ENCODE data around the gene KRT33A.
"Not testable (repeated sequence)": the region's sequence is repeated elsewhere in the genome, so short reads cannot be mapped to it uniquely, and the experiment has no call there.

Gene KRT33A

DNA sequence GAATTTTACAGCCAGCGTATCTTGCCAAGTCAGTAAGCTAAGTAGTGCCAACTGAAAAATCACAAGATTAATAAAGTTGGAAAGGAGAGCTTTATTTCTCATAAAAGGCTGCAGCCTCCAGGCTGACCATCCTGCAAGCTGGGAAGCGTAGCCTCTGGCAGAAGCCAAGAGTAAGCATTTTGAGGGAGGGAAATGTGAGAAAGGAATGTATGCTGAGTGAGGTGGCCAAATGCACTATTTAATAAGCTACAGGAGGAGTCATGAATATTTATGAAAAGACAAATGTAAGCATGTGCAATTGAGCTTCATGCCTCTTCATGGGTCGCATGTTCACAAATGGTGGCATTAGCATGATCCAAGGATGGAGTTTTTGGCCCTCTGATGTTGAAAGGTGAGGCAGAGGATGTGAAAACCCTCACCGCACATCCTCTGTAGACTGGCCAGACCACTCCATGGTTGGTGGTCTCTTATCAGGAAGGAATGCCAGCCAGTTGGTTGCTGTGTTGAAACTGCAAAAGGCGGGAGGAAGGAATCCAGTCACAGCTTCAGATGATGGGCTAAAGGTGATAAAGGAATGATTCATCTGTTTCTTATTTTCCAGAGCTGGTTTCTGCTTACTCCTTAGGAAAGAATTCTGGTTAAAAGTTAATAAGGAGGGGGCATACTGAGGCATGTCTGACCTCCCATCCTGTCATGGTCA, 9.8 kb upstream of the KRT33A start:
- no peak for DNase-seq

DNA sequence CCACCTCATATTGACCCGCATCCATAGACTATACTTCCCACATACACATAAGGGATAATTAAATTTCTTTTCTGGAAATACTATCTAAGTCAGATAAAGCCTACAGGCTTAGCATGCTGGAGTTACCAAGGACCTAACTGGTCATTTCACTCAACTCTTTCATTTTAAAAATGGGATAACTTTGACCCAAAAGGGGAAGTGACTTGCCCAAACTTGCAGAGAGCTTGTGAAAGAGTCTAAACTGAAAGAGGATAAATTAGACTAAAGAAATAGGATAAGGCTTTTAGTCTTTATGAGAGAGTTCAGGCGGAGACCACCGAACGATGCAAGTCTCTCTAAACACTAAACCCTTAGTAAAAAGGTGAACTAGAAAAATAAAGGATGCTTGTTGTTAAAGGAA, 3.9 kb upstream of the KRT33A start:
- no peak for DNase-seq

DNA sequence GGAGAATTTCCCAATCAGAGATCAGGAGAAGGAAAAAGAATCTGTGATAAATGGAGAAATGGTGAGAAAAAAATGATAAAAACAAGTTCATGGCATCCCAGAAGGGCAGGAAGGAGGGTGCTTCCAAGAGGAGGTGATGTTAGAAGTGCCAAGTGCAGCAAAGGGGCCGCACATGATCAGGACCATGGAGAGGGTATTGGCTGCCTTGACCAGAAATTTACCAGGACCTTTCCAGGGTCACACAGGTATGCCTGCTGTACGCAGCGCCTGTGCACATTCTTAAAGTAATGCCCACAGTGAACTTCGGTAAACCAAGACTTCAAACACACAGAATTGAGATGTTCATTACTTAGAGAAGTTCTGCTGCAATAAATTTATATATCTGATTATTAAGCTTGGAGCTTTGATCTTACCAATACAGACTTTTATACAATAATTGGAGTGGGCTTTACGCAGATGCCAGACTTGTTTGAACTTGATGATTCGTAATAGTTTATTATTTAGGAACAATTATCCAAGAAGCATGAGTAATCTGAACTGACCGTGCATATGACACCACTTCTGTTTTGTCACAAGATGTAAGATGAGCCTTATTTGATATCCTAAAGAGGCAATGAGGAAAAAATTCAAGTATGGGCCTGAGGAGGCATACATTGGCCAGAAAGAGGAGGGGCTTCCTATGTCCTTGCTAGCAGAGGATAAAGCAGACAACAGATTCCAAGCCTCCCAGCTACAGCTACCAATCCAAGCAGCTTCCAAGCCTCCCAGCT, 2.2 kb upstream of the KRT33A start:
- no peak for DNase-seq

DNA sequence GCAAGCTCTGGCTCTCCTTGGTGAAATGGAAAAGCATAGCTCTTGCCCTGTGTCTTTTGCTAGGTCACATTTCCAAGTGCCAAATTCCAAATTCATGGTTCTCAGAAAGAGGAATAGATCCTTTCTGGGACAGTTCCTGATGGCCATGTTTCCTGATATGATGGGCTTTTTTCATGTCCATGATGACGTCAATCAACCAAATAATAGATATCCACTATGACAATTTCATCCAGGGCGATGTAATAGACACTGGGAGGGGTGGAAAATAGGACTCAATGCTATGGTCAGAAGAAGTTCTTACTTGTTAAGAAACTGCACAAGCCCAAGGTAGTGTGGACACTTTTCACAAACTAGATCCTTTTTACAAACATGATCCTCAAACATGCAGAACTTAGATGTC, 549 bp upstream of the KRT33A start:
- no peak for DNase-seq

DNA sequence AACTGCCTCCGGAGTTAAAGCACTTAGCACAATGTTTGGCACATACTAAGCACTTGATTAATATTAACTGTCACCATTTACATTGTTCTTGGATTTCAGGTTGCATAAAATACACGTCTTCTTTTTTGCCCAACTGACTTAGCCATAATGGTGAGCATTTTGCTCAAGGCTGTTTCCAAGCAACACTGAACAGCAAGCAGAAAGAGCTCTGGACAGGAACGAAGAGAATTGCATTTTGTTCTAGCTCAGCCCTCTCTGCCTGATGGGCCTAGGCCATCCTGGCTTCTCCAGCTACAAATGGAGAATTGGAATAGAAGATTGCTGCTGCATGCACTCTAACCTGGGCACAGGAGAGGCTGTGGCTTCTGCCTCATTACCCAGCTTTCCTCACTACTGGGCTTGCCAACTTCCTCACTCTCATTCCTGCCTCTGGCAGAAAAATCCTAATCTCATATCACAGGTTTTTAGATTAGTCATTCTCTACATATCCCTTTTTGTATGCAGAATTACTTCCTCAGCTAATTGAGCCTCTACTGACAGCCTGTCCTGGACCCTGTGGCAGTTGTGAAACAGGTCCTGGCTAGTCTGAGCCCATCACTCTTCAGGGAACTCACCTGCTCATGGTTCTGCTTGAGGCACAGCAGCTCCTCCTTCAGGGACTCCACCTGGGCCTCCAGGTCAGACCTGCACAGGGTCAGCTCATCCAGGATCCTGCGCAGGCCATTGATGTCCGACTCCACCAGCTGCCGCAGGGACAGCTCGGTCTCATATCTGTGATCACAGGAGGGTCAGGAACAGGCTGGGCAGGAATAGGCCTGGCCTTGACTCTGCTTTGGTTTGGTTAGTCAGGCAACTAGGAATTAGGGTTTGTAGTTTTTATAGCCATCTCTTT, 2.5 kb downstream of the KRT33A start:
- DNase-seq: no peak

DNA sequence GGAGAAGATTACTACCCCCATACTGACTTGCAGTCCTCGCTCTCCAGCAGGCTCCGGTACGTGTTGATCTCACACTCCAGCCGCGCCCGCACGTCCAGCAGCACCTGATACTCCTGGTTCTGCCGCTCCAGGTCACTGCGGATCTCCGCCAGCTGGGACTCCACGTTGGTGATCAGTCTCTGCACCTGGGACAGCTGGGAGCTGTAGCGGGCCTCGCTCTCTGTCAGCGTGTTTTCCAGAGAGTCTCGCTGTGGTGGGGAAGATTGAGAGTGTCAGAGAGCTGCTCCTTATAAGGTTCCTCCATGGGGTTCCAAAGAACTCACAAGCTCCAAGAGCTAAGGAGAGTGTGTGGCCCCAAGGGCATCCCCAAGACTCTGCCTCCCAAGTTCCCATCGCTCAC, 4.2 kb downstream of the KRT33A start:
- not testable (repeated sequence) for DNase-seq

DNA sequence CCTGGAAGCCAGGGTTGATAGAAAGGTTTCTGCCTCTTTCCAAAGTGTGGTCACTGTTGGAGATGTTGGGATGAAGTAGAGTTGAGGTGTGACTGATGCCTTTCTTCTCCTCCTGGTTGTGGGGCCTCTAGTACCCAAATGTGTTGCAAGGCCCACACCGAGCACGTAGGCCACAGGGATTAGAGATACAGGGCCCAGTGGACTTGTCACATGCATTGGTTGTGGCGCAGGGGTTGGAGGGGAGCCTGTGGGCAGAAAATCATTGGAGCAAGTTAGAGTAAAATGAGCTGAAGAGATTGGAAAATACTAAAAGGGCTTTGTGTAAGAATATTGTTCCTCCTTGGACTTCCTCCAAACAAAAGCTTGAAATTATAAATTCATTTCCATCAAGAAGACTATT, 4.6 kb downstream of the KRT33A start:
- no peak for DNase-seq

DNA sequence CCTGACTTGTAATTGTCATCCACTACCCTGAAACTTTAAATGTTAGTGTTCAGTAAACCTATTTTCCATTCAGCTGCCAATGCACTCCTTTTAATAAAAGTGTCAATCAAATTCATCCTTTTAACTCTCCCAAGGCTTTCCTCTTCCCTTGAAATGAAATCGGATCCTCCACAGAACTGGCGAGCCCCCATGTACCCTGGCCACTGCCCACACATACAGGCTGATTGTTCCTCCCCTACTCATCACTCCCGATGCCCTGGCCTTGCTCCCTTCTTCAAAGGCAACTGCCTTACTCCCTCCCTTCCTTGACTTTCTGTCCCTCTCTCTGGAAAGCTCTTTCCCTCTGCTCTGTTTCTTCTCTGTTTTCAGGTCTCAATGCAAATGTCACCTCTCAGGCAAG, 7.6 kb downstream of the KRT33A start:
- DNase-seq: no peak

DNA sequence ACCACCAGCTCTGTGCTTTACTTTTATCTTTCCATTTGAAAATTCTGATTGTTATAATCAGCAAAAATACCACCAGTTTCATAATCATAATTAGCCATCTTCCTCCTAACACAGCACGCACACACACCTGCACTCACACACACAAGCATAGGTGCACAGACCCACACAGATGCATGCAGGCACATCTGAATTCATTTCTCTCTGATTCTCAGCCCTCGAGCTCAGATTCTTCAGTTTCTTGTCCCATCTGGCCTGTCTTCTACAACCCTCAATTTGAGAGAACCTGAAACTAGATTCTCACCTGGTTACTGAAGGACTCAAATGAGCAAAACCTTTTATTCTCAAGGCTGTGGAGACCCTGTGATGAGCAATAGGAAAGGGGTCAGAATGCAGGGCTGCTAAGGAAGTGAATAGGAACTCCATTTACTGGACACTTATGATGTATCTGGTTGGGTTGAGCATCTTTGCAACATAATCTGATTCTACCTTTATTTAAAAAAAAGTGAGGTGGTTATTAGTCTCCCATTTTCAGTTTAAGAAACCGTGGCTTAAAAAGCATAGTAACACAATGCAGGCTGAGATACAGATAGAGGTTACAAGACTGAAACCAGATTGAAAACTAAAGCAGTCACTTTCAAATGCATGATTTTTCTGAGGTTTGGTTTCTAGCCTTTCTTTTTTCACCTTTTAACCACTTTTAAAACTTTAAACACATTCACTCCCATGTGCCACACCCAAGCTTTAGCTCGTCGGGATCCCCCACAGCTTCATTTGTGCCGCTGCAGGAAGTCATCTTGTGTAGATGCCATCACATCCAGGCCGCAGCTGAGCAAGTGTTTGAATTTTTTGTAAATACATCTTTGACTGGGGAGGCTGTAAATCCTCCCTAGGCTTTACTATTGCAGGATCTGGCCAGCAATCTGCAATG, 9.4 kb downstream of the KRT33A start:
- peak; percentile 50 for DNase-seq

DNA sequence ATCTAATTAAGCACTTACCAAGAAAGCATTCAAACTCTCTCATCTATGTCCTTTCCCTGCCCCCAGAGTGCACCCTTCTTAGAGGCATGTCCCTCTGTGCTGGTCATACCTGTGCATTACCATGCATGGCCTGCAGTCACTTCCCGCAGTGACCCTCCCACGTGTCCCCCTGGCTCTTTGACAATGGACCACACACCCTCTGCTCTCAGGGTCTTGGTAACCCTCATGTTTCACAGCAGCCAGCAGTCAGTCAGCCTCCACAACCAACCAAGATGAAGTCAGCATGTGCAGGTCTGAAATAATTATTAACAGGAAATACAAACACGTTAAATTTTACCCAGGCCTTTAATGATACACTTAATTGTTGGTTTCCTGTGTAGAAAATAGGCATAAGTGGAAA, 10.1 kb downstream of the KRT33A start:
- DNase-seq: no peak

DNA sequence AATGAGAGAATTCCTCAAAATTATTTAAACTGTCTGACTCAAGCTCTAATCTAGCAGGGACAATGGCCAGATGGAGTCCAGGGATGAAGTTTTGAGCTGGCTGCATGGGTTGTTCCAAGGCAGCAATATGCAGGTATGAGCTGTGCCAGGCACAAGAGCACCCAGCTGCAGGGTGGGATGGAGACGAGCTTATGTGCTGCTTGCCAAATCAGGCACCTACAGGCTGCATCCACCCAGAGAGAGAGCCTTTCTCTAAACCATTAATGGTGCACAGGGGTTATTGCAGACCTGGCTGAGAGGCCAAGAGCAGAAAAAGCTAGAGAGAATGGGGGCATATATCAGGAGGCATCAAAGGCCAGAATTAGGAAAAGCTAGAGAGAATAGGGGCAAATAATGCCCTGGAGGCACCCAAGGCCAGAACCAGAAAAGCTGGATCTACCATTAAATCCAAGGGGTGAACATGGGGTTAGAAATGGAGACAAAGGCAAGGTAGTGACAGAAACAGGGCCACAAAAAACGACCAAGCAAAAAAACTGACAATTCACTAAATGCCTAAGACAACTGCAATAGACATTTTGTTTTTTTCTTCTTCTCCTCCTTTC, 11.0 kb downstream of the KRT33A start:
- DNase-seq: no peak

DNA sequence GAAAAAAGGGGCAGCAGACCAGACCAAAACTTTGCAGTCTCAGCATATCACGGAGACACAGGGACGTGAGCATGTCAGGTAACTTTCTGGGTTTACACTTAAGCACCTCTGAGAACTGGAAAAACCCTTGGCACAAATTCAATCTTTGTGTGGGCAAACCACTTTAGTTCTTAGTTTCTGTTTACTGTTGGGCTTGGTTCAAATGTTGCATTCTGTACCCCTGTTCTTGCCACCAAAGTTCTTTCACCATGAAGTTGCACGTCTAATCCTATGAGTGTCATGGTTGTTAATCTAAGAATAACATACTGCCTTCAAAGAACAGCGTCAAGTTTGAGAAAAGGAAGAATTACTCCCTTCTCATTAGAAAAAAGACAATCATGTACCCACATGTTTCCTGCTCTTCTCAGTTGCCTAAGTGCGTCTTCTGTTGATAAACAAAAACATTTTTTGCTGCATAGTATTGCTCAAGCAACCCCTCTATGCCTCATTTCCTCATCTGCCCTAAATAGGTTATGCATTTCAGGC, 11.6 kb downstream of the KRT33A start:
- no peak for DNase-seq

DNA sequence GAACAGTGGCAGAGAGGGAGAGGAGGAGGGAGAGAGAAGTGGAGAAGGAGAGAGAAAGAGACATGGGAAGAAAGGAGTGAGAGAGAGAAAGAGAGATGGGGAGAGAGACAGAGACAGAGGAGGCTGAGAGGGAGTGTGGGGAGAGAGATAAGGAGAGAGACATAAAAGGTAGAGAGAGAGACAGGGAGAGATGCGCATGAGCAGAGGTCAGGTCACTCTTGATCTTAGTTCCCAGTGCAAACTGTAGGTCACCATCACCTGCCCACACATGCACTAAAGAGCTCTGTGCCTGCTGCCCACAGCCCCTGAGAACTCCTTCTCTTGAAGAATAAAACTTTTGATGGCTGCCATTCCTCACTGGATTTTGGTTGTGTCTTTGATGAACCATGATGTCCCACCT, 14.9 kb downstream of the KRT33A start:
- no peak for DNase-seq

DNA sequence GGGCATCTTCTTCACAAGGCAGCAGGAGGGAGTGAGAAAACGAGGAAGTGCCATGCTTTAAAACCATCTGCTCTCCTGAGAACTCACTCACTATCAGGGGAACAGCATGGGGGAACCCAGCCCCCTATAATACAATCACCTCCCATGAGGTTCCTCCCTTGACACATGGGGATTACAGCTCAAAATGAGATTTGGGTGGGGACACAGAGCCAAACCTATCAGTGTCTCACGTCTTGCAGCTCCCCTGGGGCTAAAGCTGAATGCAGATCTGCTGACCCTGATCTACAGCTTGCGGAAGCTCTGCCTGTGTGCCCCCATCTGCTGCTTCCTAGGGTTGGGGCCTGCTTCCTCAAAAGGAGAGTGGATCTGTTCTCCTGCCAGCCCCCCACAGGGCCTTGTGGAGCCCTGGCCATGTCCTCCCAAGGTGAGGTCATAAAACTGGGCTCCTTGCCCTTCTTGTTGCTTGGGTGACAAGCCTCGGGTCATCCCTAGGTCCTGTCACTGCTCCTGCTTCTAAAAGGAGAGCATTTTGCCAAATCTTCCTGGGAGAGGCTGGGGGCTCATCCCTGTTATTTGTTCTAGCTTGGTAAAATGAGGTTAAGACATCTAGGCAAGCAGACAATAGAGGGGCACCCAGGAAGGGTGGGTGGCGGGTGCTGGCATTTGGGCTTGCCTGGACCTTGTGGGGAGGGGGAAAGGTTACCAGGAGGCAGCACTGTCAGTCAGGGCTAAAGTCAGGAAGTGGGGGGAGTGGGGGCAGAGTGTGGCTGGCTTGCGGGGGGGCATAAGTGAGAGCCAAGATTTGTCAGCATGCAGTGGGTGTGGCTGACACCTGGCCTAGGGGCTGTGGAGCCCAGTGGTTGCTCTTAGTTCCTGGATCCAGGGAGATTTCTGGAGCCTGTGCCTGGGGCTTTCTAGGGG, 16.0 kb downstream of the KRT33A start:
- DNase-seq: no peak

DNA sequence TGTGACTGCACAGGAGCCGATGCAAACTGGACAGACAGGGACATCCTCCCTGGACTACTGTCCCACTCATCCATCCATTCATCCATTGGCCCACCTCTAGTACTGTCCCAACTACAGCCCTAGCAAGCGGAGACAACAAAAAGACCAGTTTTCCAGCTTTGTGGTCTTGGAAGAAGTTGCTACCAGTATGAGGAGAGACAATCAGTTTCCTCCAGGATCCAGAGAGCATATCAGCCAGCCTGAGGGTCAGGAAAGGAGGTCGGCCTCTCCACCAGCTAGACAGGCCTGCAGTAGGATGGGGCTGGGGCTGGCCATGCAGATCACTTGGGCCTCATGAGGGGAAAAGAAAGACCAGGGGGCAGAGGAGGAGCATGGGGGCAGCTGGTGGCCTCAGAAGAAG, 16.8 kb downstream of the KRT33A start:
- DNase-seq: no peak

DNA sequence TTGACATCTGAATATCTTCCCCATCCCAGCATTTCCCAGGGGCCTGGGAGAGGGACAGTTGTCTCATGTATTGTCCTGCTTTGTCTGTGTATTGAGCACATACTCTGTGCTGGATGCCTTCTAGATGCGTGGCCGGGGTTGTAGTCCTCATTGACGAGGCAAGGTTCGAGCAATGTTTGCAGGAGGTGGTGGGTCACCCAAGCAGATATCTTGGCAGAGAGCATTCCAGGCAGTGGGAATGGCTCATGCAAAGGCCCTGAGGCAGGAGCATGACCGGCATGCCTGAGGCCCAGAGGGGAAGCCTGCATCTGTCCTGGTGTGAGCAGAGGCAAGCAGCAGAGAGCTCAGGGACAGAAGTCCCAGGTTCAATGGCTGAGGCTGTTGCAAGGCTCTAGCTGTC, 17.5 kb downstream of the KRT33A start:
- no peak for DNase-seq

DNA sequence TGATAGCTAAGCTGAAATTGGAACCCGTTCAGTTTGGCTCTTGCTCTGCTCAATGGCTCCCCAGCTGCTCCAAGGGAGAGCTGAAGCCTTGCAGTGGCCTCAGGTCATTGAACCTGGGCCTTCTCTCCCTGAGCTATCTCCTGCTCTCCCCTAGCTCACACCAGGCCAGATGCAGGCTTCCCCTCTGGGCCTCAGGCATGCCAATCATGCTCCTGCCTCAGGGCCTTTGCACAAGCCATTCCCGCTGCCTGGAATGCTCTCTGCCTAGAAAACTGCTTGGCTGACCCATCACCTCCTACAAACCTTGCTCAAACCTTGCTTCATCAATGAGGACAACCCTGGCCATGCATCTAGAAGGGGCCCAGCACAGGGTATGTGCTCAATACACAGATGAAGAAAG, 18.4 kb downstream of the KRT33A start:
- DNase-seq: no peak

DNA sequence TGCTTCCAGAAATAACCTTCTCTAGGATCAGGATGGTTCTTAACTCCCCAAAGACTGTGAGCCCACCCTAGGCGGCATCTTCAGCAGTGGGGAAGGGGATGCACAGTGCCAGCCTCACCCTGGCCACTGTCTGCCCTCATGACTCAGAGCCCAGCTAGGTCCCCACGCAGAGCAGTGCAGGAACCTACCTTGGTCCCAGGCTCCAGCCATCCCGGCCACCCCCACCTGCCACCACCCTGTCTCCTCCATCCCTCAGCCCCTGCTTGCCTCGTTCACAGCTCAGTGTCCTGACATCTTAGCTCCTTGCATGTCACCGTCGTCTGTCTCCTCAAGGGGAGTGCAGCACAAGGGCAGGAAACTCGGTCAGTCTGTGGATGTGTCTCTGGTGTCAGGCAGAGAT, 19.0 kb downstream of the KRT33A start:
- DNase-seq: no peak

DNA sequence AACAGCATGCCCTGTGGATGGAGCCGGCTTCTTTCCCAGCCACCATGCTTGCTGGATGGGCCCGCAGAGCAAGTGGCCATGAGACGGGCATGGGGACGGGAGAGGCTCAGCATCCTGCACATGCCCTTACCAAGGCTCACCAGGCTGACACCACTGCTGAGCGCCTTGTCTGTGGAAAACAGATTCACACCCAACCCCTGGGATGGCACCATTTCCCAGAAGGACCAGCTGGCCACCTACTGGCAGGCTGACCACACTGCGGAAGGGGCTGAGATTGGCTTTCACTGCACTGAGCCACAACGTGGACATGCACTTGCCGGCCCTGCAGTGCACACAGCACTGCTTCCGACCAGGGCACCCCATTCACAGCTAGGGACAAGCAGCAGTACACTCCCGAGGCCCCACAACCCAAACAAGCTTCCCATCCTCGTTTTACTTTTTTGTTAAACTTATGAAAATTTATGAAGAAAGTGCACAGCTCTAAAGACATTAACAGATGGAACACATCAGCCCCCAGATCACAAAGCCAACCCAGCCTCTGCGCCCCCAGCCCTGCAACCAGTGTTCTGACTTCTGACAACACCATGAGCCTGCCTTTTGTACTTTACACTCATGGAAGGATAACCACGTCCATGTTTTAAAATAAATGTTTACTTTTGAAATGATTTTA, 21.2 kb downstream of the KRT33A start:
- DNase-seq: no peak

DNA sequence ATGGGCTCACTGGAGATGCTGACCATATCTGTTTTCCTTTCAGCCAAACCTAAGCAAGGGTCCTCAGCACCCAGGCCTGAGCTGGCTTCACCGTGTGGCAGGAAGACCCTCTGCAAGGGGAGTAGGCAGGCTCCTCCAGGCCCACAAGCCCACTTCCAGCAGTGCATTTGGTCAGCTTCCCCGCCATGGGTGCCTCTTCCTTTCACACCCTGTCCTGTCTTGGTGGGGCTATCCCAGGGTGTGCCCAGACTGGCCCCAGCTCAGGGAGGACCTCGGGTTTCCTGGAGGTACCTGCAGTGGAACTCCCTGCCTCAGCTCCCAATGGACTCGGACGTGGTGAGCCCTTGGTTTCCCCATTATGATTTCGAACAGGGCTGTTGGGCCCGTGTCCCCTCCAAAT, 22.4 kb downstream of the KRT33A start:
- DNase-seq: no peak
